H9 (cell line): ENCODE measurements around the gene NCCRP1. TPM values are rescaled to one million over a fixed set of nuclear protein-coding genes. Genes with fewer than 3 reads are reported as not detected.
A peak's percentile ranks its signal among the peaks of the same experiment; 100 is the strongest.

Experiments used
- DNase-seq: peaks from one replicate; pipeline ENCODE4 v3.0.0-alpha.2; 2017
- H2AFZ ChIP-seq: one replicate; pipeline ENCODE4 v1.6.1; 2013; ENCODE audit warnings: mild to moderate bottlenecking, low read length, control low read depth, moderate library complexity
- H2AK5ac ChIP-seq: 2 replicates; pipeline ENCODE4 v1.6.1; 2013; ENCODE audit warnings: low read length, control low read depth, mixed read lengths; ENCODE audit not compliant: insufficient read length
- H2BK120ac ChIP-seq: one replicate; pipeline ENCODE4 v1.6.1; 2013; ENCODE audit warnings: low read depth, mild to moderate bottlenecking, low read length, control low read depth, inconsistent platforms; ENCODE audit not compliant: poor library complexity, severe bottlenecking
- H2BK12ac ChIP-seq: 2 replicates; pipeline ENCODE4 v1.6.1; 2013; ENCODE audit warnings: low read length, control low read depth, mixed read lengths, low read depth; ENCODE audit not compliant: insufficient read length
- H2BK15ac ChIP-seq: 2 replicates; pipeline ENCODE4 v1.6.1; 2013; ENCODE audit warnings: low read depth, low read length, control low read depth
- H2BK20ac ChIP-seq: one replicate; pipeline ENCODE4 v1.6.1; 2013; ENCODE audit warnings: low read depth, mild to moderate bottlenecking, low read length, control low read depth, inconsistent platforms; ENCODE audit not compliant: poor library complexity, severe bottlenecking
- H2BK5ac ChIP-seq: 2 replicates; pipeline ENCODE4 v1.6.1; 2013; ENCODE audit warnings: low read length, control low read depth, mixed read lengths; ENCODE audit not compliant: insufficient read length
- H3K14ac ChIP-seq: 2 replicates; pipeline ENCODE4 v1.6.1; 2013; ENCODE audit warnings: low read length, control low read depth; ENCODE audit not compliant: insufficient read depth
- H3K18ac ChIP-seq: 2 replicates; pipeline ENCODE4 v1.6.1; 2013; ENCODE audit warnings: low read depth, mild to moderate bottlenecking, mixed read lengths, low read length, control low read depth; ENCODE audit not compliant: insufficient read length
- H3K23ac ChIP-seq: 2 replicates; pipeline ENCODE4 v1.6.1; 2013; ENCODE audit warnings: low read length, control low read depth, mixed read lengths, low read depth; ENCODE audit not compliant: insufficient read length
- H3K23me2 ChIP-seq: 2 replicates; pipeline ENCODE4 v1.6.1; 2013; ENCODE audit warnings: low read depth, mild to moderate bottlenecking, mixed read lengths, low read length, control low read depth; ENCODE audit not compliant: insufficient read length, poor library complexity, severe bottlenecking
- H3K27ac ChIP-seq: 2 replicates; pipeline ENCODE4 v1.5.1; 2013; ENCODE audit warnings: low read length, control low read depth, mixed read lengths, low read depth; ENCODE audit not compliant: insufficient read length
- H3K27me3 ChIP-seq: 2 replicates; pipeline ENCODE4 v1.6.1; 2013; ENCODE audit warnings: low read length, control low read depth, inconsistent platforms; ENCODE audit not compliant: insufficient read depth
- H3K4ac ChIP-seq: 2 replicates; pipeline ENCODE4 v1.6.1; 2013; ENCODE audit warnings: low read depth, mild to moderate bottlenecking, control low read depth, inconsistent platforms, low read length, moderate library complexity
- H3K4me1 ChIP-seq: 2 replicates; pipeline ENCODE4 v1.6.1; 2013; ENCODE audit warnings: low read length, control low read depth, inconsistent platforms; ENCODE audit not compliant: insufficient read depth
- H3K4me2 ChIP-seq: 2 replicates; pipeline ENCODE4 v1.6.1; 2013; ENCODE audit warnings: low read length, control low read depth, mixed read lengths; ENCODE audit not compliant: insufficient read length, insufficient read depth
- H3K56ac ChIP-seq: 2 replicates; pipeline ENCODE4 v1.6.1; 2013; ENCODE audit warnings: low read depth, mild to moderate bottlenecking, mixed read lengths, low read length, control low read depth; ENCODE audit not compliant: insufficient read length
- H3K79me1 ChIP-seq: 2 replicates; pipeline ENCODE4 v1.6.1; 2013; ENCODE audit warnings: low read depth, mild to moderate bottlenecking, moderate library complexity, low read length, control low read depth, inconsistent platforms; ENCODE audit not compliant: insufficient read depth, poor library complexity, severe bottlenecking
- H3K79me2 ChIP-seq: 2 replicates; pipeline ENCODE4 v1.6.1; 2013; ENCODE audit warnings: low read length, control low read depth, inconsistent platforms; ENCODE audit not compliant: insufficient read depth
- H3K9ac ChIP-seq: 2 replicates; pipeline ENCODE4 v1.6.1; 2013; ENCODE audit warnings: low read length, control low read depth, mixed read lengths; ENCODE audit not compliant: insufficient read length; ENCODE audit errors: extremely low read depth
- H3K9me3 ChIP-seq: one replicate; pipeline ENCODE4 v1.6.1; 2013; ENCODE audit warnings: low read depth, low read length, inconsistent platforms; ENCODE audit not compliant: control insufficient read depth
- H3T11ph ChIP-seq: one replicate; pipeline ENCODE4 v1.6.1; 2013; ENCODE audit warnings: mild to moderate bottlenecking, low read length, control low read depth, inconsistent platforms
- H4K20me1 ChIP-seq: one replicate; pipeline ENCODE4 v1.6.1; 2013; ENCODE audit not compliant: control insufficient read depth, insufficient read length, insufficient read depth
- H4K5ac ChIP-seq: 2 replicates; pipeline ENCODE4 v1.6.1; 2013; ENCODE audit warnings: low read depth, mild to moderate bottlenecking, mixed read lengths, low read length, control low read depth; ENCODE audit not compliant: insufficient read length
- H4K8ac ChIP-seq: replicated peaks from 2 replicates; pipeline ENCODE4 v1.6.1; 2013; ENCODE audit warnings: low read length, control low read depth, mixed read lengths, low read depth; ENCODE audit not compliant: insufficient read length
- H4K91ac ChIP-seq: 2 replicates; pipeline ENCODE4 v1.6.1; 2013; ENCODE audit warnings: low read depth, mild to moderate bottlenecking, moderate library complexity, mixed read lengths, low read length, control low read depth; ENCODE audit not compliant: insufficient read length
- H3K27ac Mint-ChIP-seq, 3 experiments: 2 replicates in 2 of 3; 3 replicates in 1 of 3; pipeline ENCODE4 v1.8.0; 2020 to 2021; ENCODE audit warnings: mixed read lengths in 3 of 3, mild to moderate bottlenecking in 1 of 3, moderate library complexity in 1 of 3
- H3K27me3 Mint-ChIP-seq: 2 replicates; pipeline ENCODE4 v1.8.0; 2021; ENCODE audit warnings: low read depth, mild to moderate bottlenecking, moderate library complexity, mixed read lengths
- H3K36me3 Mint-ChIP-seq, 3 experiments: 2 replicates in 2 of 3; 3 replicates in 1 of 3; pipeline ENCODE4 v1.8.0; 2020 to 2021; ENCODE audit warnings: low read depth in 3 of 3, mixed read lengths in 3 of 3; ENCODE audit not compliant: insufficient read depth in 1 of 3
- H3K4me1 Mint-ChIP-seq, 2 experiments: 2 replicates each; pipeline ENCODE4 v1.8.0; 2020; ENCODE audit warnings: mixed read lengths in 2 of 2
- H3K4me3 Mint-ChIP-seq, 2 experiments: 2 replicates in 1 of 2; 3 replicates in 1 of 2; pipeline ENCODE4 v1.8.0; 2020 to 2021; ENCODE audit warnings: mild to moderate bottlenecking in 2 of 2, mixed read lengths in 2 of 2, moderate library complexity in 1 of 2
- H3K9me3 Mint-ChIP-seq, 2 experiments: 2 replicates in 1 of 2; 3 replicates in 1 of 2; pipeline ENCODE4 v1.8.0; 2020; ENCODE audit warnings: mild to moderate bottlenecking in 2 of 2, mixed read lengths in 2 of 2, moderate library complexity in 1 of 2
- WGBS: extraction: QIAGEN DNeasy Blood & Tissue Kit; methylation state at CpG from one replicate; pipeline ENCODE4 v1.1.7; 2013; ENCODE audit warnings: missing lambda C conversion rate, low lambda C conversion rate, mixed read lengths; ENCODE audit not compliant: insufficient read length; ENCODE audit errors: extremely low coverage; 5-methylcytosine and 5-hydroxymethylcytosine counted together
- total RNA-seq: library from RNA; stranded (reverse); gene quantifications from 2 replicates; pipeline ENCODE4 v1.2.1, GENCODE V29; 2021
- TF ChIP-seq, protein P1 (sequence below): fragments of 200-600 bp; sonication (generic); conservative IDR thresholded peaks from 3 replicates; pipeline ENCODE4 v1.8.0; 2021; ENCODE audit warnings: antibody characterized with exemption, mild to moderate bottlenecking

Gene NCCRP1
- total RNA-seq, 1 experiment from 2014 or later: 1.9 TPM

DNA sequence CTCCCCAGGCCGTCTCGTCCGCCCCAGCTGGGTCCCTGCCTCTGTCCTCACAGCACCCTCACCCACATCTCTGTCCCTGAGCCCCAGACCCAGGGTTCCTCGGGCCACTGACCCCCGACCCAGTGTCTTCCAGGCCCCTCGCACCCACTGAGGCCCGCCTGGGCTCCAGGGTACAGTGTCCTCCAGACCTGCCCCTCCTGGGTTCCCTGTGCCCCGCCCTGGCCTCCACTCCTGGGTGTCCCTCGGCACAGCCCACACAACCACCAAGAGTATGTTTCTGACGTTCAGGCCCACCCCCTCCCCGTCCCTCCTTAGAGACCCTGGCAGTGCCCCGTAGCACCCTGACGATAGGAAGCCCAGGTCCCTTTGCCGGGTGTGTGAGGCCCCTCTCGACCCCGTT lies 22.6 kb upstream of the NCCRP1 start:
- no peak overlapping the region for H2BK15ac ChIP-seq
- no peak overlapping the region for H2AK5ac ChIP-seq
- H3K79me1 ChIP-seq: no peaks in the 10 kb centered on the region
- no peak overlapping the region for H2BK5ac ChIP-seq
- no peak overlapping the region for H3K27ac ChIP-seq
- H2BK20ac ChIP-seq: no peak overlapping the region
- no peaks in the 10 kb centered on the region for H3K4me1 ChIP-seq
- H4K8ac ChIP-seq: no peak overlapping the region
- no peaks in the 10 kb centered on the region for H3K79me2 ChIP-seq
- H3T11ph ChIP-seq: no peak overlapping the region
- DNase-seq: no peak
- WGBS: no CpG with 5 or more reads among the region's 16 CpGs
- no peak overlapping the region for H4K91ac ChIP-seq
- no peaks in the 10 kb centered on the region for H4K20me1 ChIP-seq
- H3K4me1 Mint-ChIP-seq: peaks cover 0 to under 1% of the 10 kb centered on the region in 2 experiments; a peak in 2 of 4 replicates
- no peak overlapping the region for H4K5ac ChIP-seq
- H3K9ac ChIP-seq: no peak overlapping the region
- H3K56ac ChIP-seq: no peak overlapping the region
- peak overlapping the region in 1 of 3 experiments; percentile 65; a peak in 1 of 7 replicates for H3K27ac Mint-ChIP-seq
- no peak overlapping the region for H3K23ac ChIP-seq
- H2BK12ac ChIP-seq: no peak overlapping the region
- H3K9me3 ChIP-seq: no peaks in the 10 kb centered on the region
- no peaks in the 10 kb centered on the region for H3K27me3 ChIP-seq
- no peak overlapping the region for H2BK120ac ChIP-seq
- no peak overlapping the region for H3K4me3 Mint-ChIP-seq
- H2AFZ ChIP-seq: no peak overlapping the region
- no peak overlapping the region for H3K14ac ChIP-seq
- H3K4me2 ChIP-seq: no peak overlapping the region
- H3K9me3 Mint-ChIP-seq: no peaks in the 10 kb centered on the region
- TF ChIP-seq, protein P1, sequence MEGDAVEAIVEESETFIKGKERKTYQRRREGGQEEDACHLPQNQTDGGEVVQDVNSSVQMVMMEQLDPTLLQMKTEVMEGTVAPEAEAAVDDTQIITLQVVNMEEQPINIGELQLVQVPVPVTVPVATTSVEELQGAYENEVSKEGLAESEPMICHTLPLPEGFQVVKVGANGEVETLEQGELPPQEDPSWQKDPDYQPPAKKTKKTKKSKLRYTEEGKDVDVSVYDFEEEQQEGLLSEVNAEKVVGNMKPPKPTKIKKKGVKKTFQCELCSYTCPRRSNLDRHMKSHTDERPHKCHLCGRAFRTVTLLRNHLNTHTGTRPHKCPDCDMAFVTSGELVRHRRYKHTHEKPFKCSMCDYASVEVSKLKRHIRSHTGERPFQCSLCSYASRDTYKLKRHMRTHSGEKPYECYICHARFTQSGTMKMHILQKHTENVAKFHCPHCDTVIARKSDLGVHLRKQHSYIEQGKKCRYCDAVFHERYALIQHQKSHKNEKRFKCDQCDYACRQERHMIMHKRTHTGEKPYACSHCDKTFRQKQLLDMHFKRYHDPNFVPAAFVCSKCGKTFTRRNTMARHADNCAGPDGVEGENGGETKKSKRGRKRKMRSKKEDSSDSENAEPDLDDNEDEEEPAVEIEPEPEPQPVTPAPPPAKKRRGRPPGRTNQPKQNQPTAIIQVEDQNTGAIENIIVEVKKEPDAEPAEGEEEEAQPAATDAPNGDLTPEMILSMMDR: no peak
- H3K27me3 Mint-ChIP-seq: no peaks in the 10 kb centered on the region
- H3K36me3 Mint-ChIP-seq: peaks cover 4 to 41% (median 32%) of the 10 kb centered on the region in 3 experiments; a peak in 6 of 7 replicates
- no peak overlapping the region for H3K18ac ChIP-seq
- no peak overlapping the region for H3K4ac ChIP-seq
- no peaks in the 10 kb centered on the region for H3K23me2 ChIP-seq
